Activated T-cell treated with anti-CD3 and anti-CD28 coated beads, Interleukin-2, amount 50 U/mL, for 4 hours (primary cell): ENCODE results near the gene ATP6V1B1. TPM values are rescaled to one million over a fixed set of nuclear protein-coding genes. Genes with fewer than 3 reads are reported as not detected.
"Not testable (repeated sequence)": the region's sequence is repeated elsewhere in the genome, so short reads cannot be mapped to it uniquely, and the experiment has no call there.

Experiments
- ATAC-seq, 2 donors: fragments of 200-7000 bp; cut with Tn5 transposase; one replicate each; pipeline ENCODE4 v1.10.0; 2021
- DNase-seq: peaks from one replicate; pipeline ENCODE4 v3.0.0-alpha.2; 2020
- H3K27me3 Mint-ChIP-seq: one replicate; pipeline ENCODE4 v1.8.0; 2021; ENCODE audit warnings: low read depth, mixed read lengths
- H3K36me3 Mint-ChIP-seq: one replicate; pipeline ENCODE4 v1.8.0; 2022; ENCODE audit warnings: mixed read lengths; ENCODE audit not compliant: insufficient read depth
- H3K4me1 Mint-ChIP-seq: one replicate; pipeline ENCODE4 v1.8.0; 2021; ENCODE audit warnings: low read depth, mixed read lengths
- H3K4me3 Mint-ChIP-seq: one replicate; pipeline ENCODE4 v1.8.0; 2021; ENCODE audit warnings: mild to moderate bottlenecking, moderate library complexity, mixed read lengths
- H3K9me3 Mint-ChIP-seq: one replicate; pipeline ENCODE4 v1.8.0; 2021; ENCODE audit warnings: mixed read lengths
- total RNA-seq, 3 donors: library from RNA; stranded (reverse); gene quantifications; one replicate each; pipeline ENCODE4 v1.2.1, GENCODE V29; 2021

The ATP6V1B1 gene
- total RNA-seq, 3 donors from 2014 or later, result not detected

DNA sequence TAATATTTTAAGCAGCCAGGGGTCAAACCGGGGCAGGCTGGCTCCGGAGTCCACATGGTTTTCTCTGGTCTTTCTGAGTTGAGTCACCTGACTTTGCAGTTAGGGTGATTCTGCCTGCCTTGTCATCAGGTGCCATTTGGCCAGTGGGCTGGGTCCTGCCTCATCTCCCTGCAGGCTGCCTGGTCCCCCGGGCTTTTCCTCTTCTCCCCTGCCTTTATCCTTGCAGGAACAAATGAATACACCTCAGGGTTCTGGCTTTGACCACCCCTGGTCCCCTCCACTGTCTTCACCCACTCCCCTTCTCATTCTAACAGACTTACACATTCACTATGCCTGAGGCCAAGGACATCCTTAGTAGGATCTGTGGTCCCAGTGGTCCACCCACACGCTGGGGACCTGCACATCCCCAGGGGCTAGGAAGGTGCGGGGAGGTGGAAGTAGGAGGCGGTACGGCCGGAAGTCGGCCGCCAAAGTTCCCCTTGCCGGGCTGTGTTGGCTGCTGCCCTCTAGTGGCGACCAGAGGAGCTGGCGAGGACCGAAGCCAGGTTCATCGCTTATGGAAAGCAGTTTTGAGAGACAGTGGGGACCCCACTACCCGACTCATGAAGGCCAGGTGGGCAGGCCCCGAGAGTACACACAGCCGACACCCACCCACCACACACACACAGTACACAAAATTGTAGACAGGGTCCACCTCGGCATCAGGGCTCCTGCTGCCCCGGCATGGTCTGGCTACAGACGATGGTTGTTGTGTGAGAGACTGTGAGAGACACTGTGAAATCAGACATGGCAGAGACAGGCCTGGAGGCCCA, 65.3 kb downstream of the ATP6V1B1 start:
- peaks cover 4% of the 10 kb centered on the region for H3K27me3 Mint-ChIP-seq
- H3K9me3 Mint-ChIP-seq, result no peaks in the 10 kb centered on the region
- H3K4me3 Mint-ChIP-seq, result peak overlapping the region; percentile 70
- peaks cover 10% of the 10 kb centered on the region for H3K4me1 Mint-ChIP-seq
- peak; percentile 97 to 99 for ATAC-seq
- DNase-seq, result peak; percentile 77
- H3K36me3 Mint-ChIP-seq, result no peaks in the 10 kb centered on the region

DNA sequence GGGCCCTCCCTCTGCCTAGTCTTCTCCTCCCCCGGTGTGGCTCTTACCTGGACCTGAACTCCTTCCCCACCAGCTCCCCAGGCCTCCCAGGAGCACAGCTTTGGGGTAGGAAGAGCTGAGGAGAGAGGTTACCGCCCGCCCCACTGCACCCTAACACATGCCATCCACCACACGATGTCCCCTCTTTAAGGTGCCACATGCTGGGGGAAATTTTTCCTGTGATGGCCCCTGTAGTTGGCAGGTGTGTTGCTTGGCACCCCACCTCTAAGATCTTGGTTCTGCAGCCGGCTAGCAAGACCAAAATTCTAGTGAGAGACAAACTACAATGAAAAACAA, 65.9 kb downstream of the ATP6V1B1 start:
- H3K27me3 Mint-ChIP-seq, result peaks cover 4% of the 10 kb centered on the region
- H3K4me1 Mint-ChIP-seq, result peaks cover 10% of the 10 kb centered on the region
- H3K4me3 Mint-ChIP-seq, result no peak overlapping the region
- H3K36me3 Mint-ChIP-seq, result no peaks in the 10 kb centered on the region
- DNase-seq, result no peak
- no peak for ATAC-seq
- H3K9me3 Mint-ChIP-seq, result no peaks in the 10 kb centered on the region

DNA sequence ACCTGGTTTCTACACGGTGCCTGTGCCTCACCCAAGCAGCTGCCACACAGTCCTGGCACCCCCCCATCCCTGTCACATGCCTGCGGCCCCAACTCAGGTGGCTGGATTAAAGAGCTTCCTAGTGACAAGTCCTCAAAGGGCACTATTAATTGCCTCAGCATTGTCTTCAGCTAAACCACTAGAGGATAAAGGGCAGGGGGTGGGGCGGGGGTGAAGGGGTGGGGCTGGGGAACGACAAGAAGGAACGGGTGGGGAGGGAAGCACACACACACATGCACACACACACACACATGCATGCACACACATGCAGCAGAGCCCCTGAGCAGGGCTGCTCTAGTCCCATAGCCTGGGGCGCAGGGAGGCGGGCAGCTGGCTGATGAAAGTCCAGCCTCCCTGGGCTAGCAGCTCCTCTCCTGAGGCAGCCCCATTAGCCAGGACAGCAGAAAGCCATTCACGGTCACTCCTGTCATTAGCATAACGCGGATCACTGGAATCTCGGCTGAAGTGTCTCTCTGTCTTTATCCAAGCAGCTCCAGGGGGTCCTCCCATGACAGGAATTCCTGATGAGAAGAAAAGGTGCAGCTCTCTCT, 66.4 kb downstream of the ATP6V1B1 start:
- ATAC-seq (no peak), DNase-seq (no peak)
- Mint-ChIP-seq H3K4me1 (peaks cover 10% of the 10 kb centered on the region), H3K27me3 (peaks cover 6% of the 10 kb centered on the region), H3K36me3 (no peaks in the 10 kb centered on the region), H3K9me3 (no peaks in the 10 kb centered on the region), H3K4me3 (no peak overlapping the region)

DNA sequence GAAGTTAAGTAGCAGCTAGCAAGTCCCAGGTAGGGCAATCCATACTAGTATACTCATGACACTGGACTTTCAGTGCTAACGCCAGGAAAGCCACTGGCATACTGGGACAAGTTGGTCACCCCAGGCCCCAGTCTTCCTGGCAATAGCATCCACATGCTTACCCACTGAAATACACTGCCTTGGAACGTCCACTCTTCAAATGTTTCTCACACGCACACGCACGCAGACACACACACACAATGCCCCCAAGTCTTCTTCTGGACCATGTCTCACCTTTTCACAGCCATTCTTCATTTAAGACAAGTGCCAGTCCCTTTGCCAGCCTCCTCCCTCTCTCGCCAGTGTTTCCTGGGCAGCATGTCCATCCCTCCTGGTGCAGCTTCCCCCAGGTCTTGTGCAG, 67.7 kb downstream of the ATP6V1B1 start:
- Mint-ChIP-seq H3K27me3 (peaks cover 11% of the 10 kb centered on the region), H3K4me1 (peaks cover 10% of the 10 kb centered on the region), H3K9me3 (no peaks in the 10 kb centered on the region), H3K36me3 (no peaks in the 10 kb centered on the region), H3K4me3 (no peak overlapping the region)
- DNase-seq (no peak), ATAC-seq (no peak)

DNA sequence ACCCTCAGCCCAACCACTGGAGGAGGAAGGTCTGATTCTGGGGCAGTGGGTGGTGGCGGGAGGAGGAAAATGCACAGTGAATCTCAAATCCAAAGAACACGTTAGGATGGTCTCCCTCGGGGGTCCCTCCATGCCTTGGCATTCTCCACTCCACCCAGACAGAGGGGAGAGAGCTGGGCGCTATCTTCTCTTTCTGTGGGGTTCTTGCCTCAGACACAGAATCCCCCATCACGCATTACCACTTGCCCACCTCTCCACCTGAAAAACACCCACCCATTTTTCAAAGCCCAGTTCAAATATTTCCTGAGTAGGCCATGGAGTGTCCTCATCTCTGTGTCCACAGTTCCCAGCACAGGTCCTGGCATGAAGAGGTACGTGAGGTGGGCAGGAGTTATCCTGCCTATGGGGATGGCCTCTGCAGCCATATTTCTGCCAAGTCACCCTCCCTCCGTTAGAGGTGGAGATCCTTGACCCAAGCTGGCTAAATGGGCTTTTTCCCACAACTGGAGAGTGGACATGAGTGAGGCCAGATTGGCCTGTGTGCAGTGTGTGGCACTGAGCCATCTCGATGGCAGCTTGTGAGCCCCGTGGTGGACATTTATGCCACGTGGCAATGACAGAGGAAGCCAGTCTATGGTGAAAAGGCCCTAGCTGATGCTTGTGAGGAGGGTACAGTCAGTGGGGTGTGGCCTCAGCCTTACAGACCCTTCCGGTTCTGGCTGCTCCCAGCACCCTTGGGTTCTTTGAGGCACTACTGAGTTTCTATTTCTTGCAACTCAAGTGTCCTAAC, 68.5 kb downstream of the ATP6V1B1 start:
- no peak for ATAC-seq
- DNase-seq, result no peak
- H3K4me3 Mint-ChIP-seq, result no peak overlapping the region
- peaks cover 16% of the 10 kb centered on the region for H3K27me3 Mint-ChIP-seq
- peaks cover 10% of the 10 kb centered on the region for H3K4me1 Mint-ChIP-seq
- H3K36me3 Mint-ChIP-seq, result no peaks in the 10 kb centered on the region
- H3K9me3 Mint-ChIP-seq, result no peaks in the 10 kb centered on the region

DNA sequence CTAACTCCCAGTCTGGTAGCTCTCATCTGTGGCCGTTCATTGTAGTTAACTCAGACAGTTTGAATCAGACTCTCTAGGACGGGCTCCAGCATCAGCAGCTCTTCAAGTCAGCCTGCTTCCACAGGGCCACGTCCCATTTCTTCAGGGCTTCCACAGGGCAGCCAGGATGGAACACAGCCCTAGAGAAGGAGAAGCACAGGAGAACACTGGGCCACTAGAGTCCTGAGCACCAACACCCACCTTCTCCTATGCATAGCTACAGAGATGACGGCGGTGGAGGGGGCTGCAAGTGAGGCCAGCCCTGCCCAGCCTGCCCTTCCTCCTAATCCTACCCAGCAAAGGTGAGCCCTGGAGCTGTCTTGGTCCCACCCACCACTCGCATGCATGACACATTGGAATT, 69.2 kb downstream of the ATP6V1B1 start:
- H3K36me3 Mint-ChIP-seq, result no peaks in the 10 kb centered on the region
- peaks cover 21% of the 10 kb centered on the region for H3K27me3 Mint-ChIP-seq
- ATAC-seq (no peak), DNase-seq (no peak)
- no peak overlapping the region for H3K4me3 Mint-ChIP-seq
- H3K9me3 Mint-ChIP-seq, result no peaks in the 10 kb centered on the region
- peaks cover 8% of the 10 kb centered on the region for H3K4me1 Mint-ChIP-seq

DNA sequence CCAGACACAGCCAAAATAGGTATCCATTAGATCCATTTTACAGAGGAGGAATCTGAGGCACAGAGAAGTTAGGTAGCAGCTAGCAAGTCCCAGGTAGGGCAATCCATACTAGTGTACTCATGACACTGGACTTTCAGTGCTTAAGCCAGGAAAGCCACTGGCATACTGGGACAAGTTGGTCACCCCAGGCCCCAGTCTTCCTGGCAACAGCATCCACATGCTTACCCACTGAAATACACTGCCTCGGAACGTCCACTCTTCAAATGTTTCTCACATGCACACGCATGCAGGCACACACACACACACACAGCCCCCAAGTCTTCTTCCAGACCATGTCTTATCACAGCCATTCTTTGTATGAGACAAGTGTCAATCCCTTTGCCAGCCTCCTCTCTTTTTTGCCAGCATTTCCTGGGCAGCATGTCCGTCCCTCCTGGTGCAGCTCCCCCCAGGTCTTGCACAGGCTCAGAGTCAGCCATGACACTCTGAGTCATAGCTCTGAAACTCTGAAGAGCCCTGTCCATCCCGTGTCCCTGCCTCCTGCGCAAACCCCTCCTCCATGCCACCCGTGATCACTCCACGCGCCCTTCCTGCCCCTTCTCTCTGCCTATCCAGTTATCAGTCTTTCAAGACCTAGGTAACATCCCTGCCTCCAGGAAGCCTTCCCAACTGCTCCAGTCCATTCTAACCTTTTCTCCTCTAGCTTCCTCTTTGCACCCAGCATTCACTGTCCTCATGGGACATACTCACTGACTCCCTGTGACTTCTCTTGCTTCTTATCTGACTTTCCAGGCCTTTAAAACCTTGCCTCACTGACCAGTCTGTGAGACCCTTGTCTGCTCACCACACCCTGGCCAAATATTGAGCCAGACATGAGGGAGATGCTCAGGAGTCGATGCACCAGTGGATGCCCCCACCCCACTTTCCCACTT, 69.8 kb downstream of the ATP6V1B1 start:
- ATAC-seq (no peak), DNase-seq (no peak)
- peaks cover 27% of the 10 kb centered on the region for H3K27me3 Mint-ChIP-seq
- peaks cover 6% of the 10 kb centered on the region for H3K4me1 Mint-ChIP-seq
- H3K9me3 Mint-ChIP-seq, result no peaks in the 10 kb centered on the region
- no peaks in the 10 kb centered on the region for H3K36me3 Mint-ChIP-seq
- no peak overlapping the region for H3K4me3 Mint-ChIP-seq

DNA sequence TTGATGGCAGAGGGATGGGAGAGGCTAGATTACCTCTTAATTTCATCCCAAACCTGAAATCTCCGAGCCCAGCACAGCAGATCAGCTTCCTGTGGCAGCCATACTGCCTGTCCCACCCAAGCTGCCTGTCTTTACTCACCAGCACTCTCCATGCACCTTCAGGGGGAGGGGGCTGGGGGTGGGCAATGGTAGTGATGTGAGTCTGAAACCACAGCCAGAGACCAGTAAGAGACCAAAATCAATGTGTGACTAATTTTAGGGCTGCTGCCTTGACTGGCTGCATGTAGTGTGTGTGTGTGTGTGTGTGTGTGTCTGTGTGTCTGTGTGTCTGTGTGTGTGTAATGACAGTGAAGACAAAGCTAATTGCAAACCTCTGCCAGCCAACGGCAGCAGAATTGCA, 70.6 kb downstream of the ATP6V1B1 start:
- peak in 1 of 2 donors; percentile 30 for ATAC-seq
- Mint-ChIP-seq H3K9me3 (no peaks in the 10 kb centered on the region), H3K27me3 (peaks cover 29% of the 10 kb centered on the region), H3K4me1 (no peaks in the 10 kb centered on the region), H3K4me3 (no peak overlapping the region), H3K36me3 (no peaks in the 10 kb centered on the region)
- DNase-seq, result no peak

DNA sequence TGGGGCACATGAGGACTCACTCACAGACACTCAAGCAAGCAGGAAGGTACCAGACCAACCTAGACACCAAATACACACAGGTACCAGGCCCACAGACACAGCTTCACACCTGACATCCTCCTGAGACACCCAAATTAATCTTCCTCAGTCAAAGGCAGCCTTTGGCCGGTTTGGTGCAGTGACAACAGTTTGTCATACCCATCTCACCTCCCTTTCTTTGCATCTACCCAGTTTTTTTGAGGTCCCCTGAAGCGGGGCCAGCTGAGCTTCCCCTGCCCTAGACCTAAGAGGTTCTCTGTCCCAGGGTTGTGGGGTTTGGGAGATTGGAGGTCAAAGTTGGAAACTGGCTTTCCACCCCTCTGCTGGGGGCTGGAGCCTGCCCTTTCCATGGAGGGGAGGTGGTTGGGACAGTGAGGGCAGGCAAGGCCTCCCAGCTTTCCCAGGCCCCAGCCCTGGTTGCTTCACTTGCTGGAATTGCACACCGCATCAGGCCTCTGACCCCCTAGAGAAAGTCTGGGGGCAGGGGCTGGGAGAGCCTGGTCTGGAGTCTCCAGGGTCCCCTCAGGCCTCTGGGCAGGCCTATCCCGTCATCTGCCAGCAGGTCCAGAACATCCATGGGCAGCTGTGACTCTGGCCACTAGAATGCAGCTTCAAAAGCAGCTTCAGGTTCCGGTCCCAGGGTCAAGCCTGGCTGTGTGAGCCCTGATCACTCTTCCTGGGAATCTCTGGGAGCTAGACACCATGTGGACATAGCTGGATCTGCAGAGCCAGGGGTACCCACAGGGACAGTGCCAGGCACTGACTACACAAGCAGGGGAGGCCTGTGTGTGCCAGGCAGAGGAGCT, 71.5 kb downstream of the ATP6V1B1 start:
- H3K27me3 Mint-ChIP-seq, result peaks cover 35% of the 10 kb centered on the region
- H3K9me3 Mint-ChIP-seq, result no peaks in the 10 kb centered on the region
- DNase-seq (no peak), ATAC-seq (no peak)
- H3K36me3 Mint-ChIP-seq, result no peaks in the 10 kb centered on the region
- H3K4me1 Mint-ChIP-seq, result no peaks in the 10 kb centered on the region
- no peak overlapping the region for H3K4me3 Mint-ChIP-seq

DNA sequence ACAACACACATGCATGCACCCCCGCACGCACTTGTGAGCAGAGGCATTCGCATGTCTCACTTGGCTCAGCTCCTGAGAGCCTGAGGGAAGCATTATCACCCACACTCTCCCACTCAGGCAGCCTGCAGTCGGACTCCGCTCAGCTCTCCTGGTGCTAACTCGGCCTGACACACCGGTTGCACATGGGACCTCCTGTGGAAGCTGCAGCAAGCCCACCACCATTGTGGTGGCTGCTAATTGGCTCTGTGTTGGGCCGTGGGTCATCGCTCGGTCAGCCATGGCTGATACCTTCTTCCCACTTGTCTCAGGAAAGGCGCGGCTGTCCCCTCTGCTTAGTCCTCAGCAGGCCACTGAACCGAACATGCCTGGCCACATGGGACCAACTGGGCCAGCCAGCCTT, 72.6 kb downstream of the ATP6V1B1 start:
- no peaks in the 10 kb centered on the region for H3K9me3 Mint-ChIP-seq
- H3K4me1 Mint-ChIP-seq, result no peaks in the 10 kb centered on the region
- H3K36me3 Mint-ChIP-seq, result no peaks in the 10 kb centered on the region
- no peak for ATAC-seq
- H3K27me3 Mint-ChIP-seq, result peaks cover 40% of the 10 kb centered on the region
- no peak for DNase-seq
- no peak overlapping the region for H3K4me3 Mint-ChIP-seq

DNA sequence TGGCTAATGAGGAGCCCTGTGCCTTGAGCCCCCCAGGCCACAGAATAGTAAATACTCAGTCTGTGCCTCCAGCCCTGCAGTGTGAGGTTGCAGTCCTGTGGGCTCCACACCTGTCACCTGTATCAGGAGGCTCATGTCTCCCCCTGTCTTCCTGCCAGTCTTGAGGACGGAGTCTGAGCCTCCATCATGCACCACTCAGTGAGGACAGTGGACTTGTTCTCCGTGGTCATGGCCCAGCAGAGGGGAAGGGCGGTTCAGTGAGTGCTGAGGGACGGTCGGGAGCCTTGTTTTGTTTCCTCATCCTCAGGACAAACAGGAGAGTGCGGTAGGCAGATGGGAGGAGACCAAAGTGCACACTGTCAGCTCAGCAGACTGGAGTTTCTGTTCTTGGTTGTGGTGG, 76.1 kb downstream of the ATP6V1B1 start:
- not testable (repeated sequence) for H3K4me3 Mint-ChIP-seq, DNase-seq, H3K4me1 Mint-ChIP-seq, H3K36me3 Mint-ChIP-seq, H3K9me3 Mint-ChIP-seq, ATAC-seq
- H3K27me3 Mint-ChIP-seq, result peaks cover 37% of the 10 kb centered on the region
